HEK293T (cell line): Measurements from ENCODE around the gene MATN4.

Experiments used
- CTCF ChIA-PET: fragments of 350-600 bp; formaldehyde crosslinking; extraction: SDS; loops from one replicate; lab custom pipeline; 2021; ENCODE audit warnings: antibody characterized with exemption, inconsistent platforms; lab: Yijun Ruan, JAX
- POLR2A ChIA-PET: fragments of 350-600 bp; formaldehyde crosslinking; extraction: SDS; loops from one replicate; lab custom pipeline; 2020; ENCODE audit warnings: antibody characterized with exemption, inconsistent platforms; lab: Yijun Ruan, JAX
- DNase-seq: peaks from one replicate; pipeline ENCODE4 v3.0.0; 2012; ENCODE audit warnings: mixed read lengths; ENCODE audit errors: extremely low spot score
- ARNT ChIP-seq: fragments of 450-650 bp; IDR thresholded peaks from 2 replicates; pipeline ENCODE4 v1.6.1; 2017; ENCODE audit warnings: mild to moderate bottlenecking
- BHLHE40 ChIP-seq: fragments of 450-650 bp; IDR thresholded peaks from 2 replicates; pipeline ENCODE4 v1.6.1; 2016; ENCODE audit warnings: mild to moderate bottlenecking, moderate library complexity, borderline replicate concordance
- CTBP1 ChIP-seq: fragments of 450-650 bp; IDR thresholded peaks from 2 replicates; pipeline ENCODE4 v1.6.1; 2016; ENCODE audit warnings: borderline replicate concordance
- ELF4 ChIP-seq: fragments of 450-650 bp; IDR thresholded peaks from 2 replicates; pipeline ENCODE4 v1.6.1; 2017; ENCODE audit warnings: antibody characterized with exemption
- FOXA1 ChIP-seq: fragments of 450-650 bp; IDR thresholded peaks from 2 replicates; pipeline ENCODE4 v1.6.1; 2016; ENCODE audit warnings: mild to moderate bottlenecking
- FOXK2 ChIP-seq: fragments of 450-650 bp; IDR thresholded peaks from 2 replicates; pipeline ENCODE4 v1.6.1; 2016; ENCODE audit warnings: mild to moderate bottlenecking
- FOXM1 ChIP-seq: fragments of 450-650 bp; IDR thresholded peaks from 2 replicates; pipeline ENCODE4 v1.6.1; 2017; ENCODE audit warnings: mild to moderate bottlenecking, borderline replicate concordance
- HDGF ChIP-seq: fragments of 450-650 bp; IDR thresholded peaks from 2 replicates; pipeline ENCODE4 v1.6.1; 2017; ENCODE audit warnings: antibody characterized with exemption, borderline replicate concordance
- L3MBTL2 ChIP-seq: fragments of 450-650 bp; conservative IDR thresholded peaks from 2 replicates; pipeline ENCODE4 v1.6.1; 2016; ENCODE audit warnings: mild to moderate bottlenecking
- LEF1 ChIP-seq: fragments of 450-650 bp; IDR thresholded peaks from 2 replicates; pipeline ENCODE4 v1.6.1; 2017; ENCODE audit warnings: mild to moderate bottlenecking, borderline replicate concordance
- NFRKB ChIP-seq: fragments of 450-650 bp; IDR thresholded peaks from 2 replicates; pipeline ENCODE4 v1.6.1; 2016; ENCODE audit warnings: mild to moderate bottlenecking, moderate library complexity
- SP1 ChIP-seq: fragments of 450-650 bp; IDR thresholded peaks from 2 replicates; pipeline ENCODE4 v1.6.1; 2017
- SUZ12 ChIP-seq: fragments of 450-650 bp; IDR thresholded peaks from 2 replicates; pipeline ENCODE4 v1.6.1; 2016; ENCODE audit warnings: mild to moderate bottlenecking
- TARDBP ChIP-seq: fragments of 450-650 bp; IDR thresholded peaks from 2 replicates; pipeline ENCODE4 v1.6.1; 2016
- ZNF384 ChIP-seq: fragments of 450-650 bp; IDR thresholded peaks from 2 replicates; pipeline ENCODE4 v1.6.1; 2016
- TF ChIP-seq, protein P1 (sequence below): fragments of 450-650 bp; IDR thresholded peaks from 2 replicates; pipeline ENCODE4 v1.6.1; 2016

MATN4 gene

GRCh38 chr20:45257711-45258110 lies 50.4 kb downstream of the MATN4 start:
- TF ChIP-seq L3MBTL2 (no peak), ZNF384 (no peak), ARNT (no peak)

DNA sequence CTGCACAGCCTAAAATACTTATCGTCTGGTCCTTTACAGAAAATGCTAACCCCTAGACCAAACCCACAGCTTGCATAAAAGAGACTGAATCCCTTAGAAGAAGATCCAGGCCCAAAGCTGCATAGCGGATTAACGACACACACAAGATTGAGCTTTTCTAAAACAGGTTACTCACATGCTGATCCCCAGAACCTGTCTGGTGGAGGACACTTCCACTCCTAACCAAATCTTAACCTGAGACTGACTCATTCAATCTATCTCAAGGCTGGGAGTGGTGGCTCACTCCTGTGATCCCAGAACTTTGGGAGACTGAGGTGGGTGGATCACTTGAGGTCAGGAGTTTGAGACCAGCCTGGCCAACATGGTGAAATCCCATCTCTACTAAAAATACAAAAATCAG lies 50.9 kb downstream of the MATN4 start:
- POLR2A ChIA-PET, result no interaction called here
- no peak for DNase-seq
- TF ChIP-seq CTBP1 (no peak), ELF4 (no peak), L3MBTL2 (no peak), LEF1 (no peak), SP1 (no peak), BHLHE40 (no peak), FOXA1 (no peak), SUZ12 (no peak), NFRKB (no peak), FOXK2 (no peak), TARDBP (no peak), ARNT (no peak), ZNF384 (no peak), FOXM1 (no peak), HDGF (no peak)
- TF ChIP-seq, protein P1, sequence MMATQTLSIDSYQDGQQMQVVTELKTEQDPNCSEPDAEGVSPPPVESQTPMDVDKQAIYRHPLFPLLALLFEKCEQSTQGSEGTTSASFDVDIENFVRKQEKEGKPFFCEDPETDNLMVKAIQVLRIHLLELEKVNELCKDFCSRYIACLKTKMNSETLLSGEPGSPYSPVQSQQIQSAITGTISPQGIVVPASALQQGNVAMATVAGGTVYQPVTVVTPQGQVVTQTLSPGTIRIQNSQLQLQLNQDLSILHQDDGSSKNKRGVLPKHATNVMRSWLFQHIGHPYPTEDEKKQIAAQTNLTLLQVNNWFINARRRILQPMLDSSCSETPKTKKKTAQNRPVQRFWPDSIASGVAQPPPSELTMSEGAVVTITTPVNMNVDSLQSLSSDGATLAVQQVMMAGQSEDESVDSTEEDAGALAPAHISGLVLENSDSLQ, result no peak
- CTCF ChIA-PET, result no interaction called here

More at GRCh38 chr20:45257711-45258110, 50.4 kb downstream of the MATN4 start:
- POLR2A ChIA-PET, result no interaction called here
- CTCF ChIA-PET, result no interaction called here
- DNase-seq, result no peak

DNA sequence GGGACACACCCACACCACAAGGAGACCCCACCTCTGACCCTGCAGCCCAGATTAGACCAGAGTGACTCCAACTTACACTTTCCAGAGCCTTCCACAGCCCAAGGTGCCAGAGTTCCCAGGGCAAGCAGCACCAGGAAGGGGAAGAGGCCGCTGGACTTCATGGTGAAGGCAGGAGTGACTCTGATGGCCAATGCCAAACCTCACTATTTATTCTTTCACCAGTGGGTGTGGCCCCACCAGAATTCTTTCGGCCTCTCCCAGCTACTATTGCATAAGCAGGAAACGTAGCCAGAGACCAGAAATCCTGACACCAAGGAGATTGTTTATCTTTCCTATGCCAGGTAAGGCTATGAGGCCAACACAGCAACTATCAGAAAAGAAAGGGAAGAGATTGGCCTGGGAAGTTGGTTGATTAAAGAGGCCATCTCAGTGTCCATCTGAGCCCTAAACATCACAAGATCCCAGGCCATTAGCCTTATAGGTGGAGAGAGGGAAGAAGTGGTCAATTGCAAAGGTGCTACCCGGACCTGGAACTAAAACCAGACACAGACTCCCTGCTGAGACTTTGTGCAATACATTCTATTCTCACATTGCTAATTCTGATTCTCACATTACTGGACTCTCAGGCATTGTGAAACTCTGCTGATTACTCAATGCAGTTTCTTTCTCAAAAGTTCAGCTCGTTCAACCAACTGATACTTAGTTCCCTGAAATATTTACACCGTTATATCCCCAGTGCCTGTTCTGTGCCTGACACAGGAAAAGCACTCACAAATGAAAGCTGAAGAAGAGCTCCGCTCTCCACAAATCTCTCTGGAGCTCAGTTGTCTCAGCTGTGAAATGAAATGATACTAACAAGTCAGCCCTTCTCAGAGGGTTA lies 53.5 kb downstream of the MATN4 start, which contains the start of gene SLPI:
TSS of gene SLPI (minus strand) at position 182 of the 880 bp plus-strand sequence. CDS start at position 161, 21 bp downstream.
- no peak for TF ChIP-seq LEF1
- TF ChIP-seq TARDBP, result no peak
- no peak for TF ChIP-seq NFRKB
- no peak for TF ChIP-seq SUZ12
- TF ChIP-seq, protein P1, result no peak
- TF ChIP-seq CTBP1, result no peak
- TF ChIP-seq ZNF384, result no peak
- TF ChIP-seq ELF4, result no peak
- no peak for TF ChIP-seq FOXA1
- no peak for DNase-seq
- ChIA-PET CTCF (no interaction called here), POLR2A (no interaction called here)

- no peak for DNase-seq
- CTCF ChIA-PET, result no interaction called here
- POLR2A ChIA-PET, result no interaction called here
- TF ChIP-seq SUZ12, result no peak
- TF ChIP-seq, protein P1, result no peak
- TF ChIP-seq L3MBTL2, result no peak
- no peak for TF ChIP-seq NFRKB
- TF ChIP-seq FOXA1, result no peak
- no peak for TF ChIP-seq ARNT
- no peak for TF ChIP-seq FOXM1
- no peak for TF ChIP-seq LEF1
- TF ChIP-seq ZNF384, result no peak
- TF ChIP-seq SP1, result no peak
- TF ChIP-seq HDGF, result no peak
- no peak for TF ChIP-seq FOXK2
- TF ChIP-seq ELF4, result no peak
- no peak for TF ChIP-seq CTBP1
- no peak for TF ChIP-seq BHLHE40
- no peak for TF ChIP-seq TARDBP
These were observed 54.8 kb downstream of the MATN4 start for GRCh38 chr20:45253261-45253660.

DNA sequence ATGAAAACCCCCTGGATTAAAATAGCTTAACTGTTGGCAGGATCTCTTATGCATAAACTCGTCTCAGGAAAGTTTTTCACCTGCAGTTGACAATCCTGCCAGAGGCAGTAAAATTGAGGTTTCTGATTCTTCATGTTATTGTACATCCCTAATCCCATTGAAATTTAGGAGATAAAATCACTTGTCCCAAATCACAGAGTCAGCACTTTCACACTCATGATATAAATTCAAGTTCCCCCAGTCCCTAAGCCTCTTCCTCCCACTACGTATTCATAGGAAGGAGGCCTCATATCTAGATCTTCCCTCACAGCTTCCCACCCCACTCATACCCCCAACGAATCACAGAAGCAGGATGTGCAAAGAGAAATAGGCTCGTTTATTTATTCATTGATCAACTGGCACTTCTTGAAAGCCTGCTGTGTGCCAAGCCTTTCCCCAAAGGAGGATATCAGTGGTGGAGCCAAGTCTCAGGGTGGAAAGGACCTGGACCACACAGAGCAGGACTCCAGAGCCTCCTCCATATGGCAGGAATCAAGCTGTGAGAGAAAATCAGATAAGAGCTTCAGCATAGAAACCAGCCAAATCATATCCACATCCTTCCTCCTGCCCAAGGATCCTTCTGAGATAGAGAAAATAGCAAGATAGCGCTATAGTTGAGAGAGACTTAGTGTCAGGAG lies 56.1 kb downstream of the MATN4 start:
- POLR2A ChIA-PET, result no interaction called here
- CTCF ChIA-PET, result no interaction called here
- no peak for TF ChIP-seq LEF1
- no peak for TF ChIP-seq SUZ12
- no peak for TF ChIP-seq ELF4
- TF ChIP-seq SP1, result no peak
- TF ChIP-seq ARNT, result no peak
- no peak for TF ChIP-seq ZNF384
- TF ChIP-seq CTBP1, result no peak
- TF ChIP-seq, protein P1, result no peak
- no peak for TF ChIP-seq NFRKB
- no peak for TF ChIP-seq FOXK2
- no peak for TF ChIP-seq FOXM1
- no peak for TF ChIP-seq FOXA1
- TF ChIP-seq BHLHE40, result no peak
- TF ChIP-seq TARDBP, result no peak
- TF ChIP-seq L3MBTL2, result no peak
- no peak for TF ChIP-seq HDGF
- no peak for DNase-seq
